Panc1 (cell line): ENCODE measurements around the gene TOGARAM1. TPM values are rescaled to one million over a fixed set of nuclear protein-coding genes. Genes with fewer than 3 reads are reported as not detected.

Experiments
- ATAC-seq: fragments of 200-7000 bp; cut with Tn5 transposase; 2 replicates; pipeline ENCODE4 v1.9.1; 2020; ENCODE audit warnings: mild to moderate bottlenecking, moderate library complexity
- BruUV-seq: library from RNA; stranded (reverse); fragments of 400-500 nt; replicated peaks from 2 replicates; lab custom pipeline; 2021; lab: Mats Ljungman, UMichigan
- CTCF ChIA-PET: fragments of 300-600 bp; sonication (Branson Sonifier 250); formaldehyde crosslinking; loops from one replicate; lab custom pipeline; 2022; ENCODE audit warnings: antibody characterized with exemption; lab: Charles Lee
- POLR2A ChIA-PET: fragments of 300-600 bp; sonication (Branson Sonifier 250); formaldehyde crosslinking; loops from one replicate; lab custom pipeline; 2022; ENCODE audit warnings: antibody characterized with exemption; lab: Charles Lee
- DNase-seq: peaks from one replicate; pipeline ENCODE4 v3.0.0-alpha.2; 2010; ENCODE audit warnings: low read depth, low spot score
- H3K27ac ChIP-seq: 2 replicates; pipeline ENCODE4 v1.5.1; 2011; ENCODE audit warnings: mild to moderate bottlenecking, low read length, inconsistent platforms
- H3K27me3 ChIP-seq: fragments of 200-500 bp; sonication (Bioruptor generic); 2 replicates; pipeline ENCODE4 v1.6.0; 2014; ENCODE audit warnings: low read length, inconsistent platforms; ENCODE audit not compliant: control insufficient read depth, insufficient read depth
- H3K36me3 ChIP-seq: fragments of 200-500 bp; sonication (Bioruptor generic); 2 replicates; pipeline ENCODE4 v1.5.1; 2014; ENCODE audit warnings: inconsistent platforms, mild to moderate bottlenecking, low read length, moderate library complexity; ENCODE audit not compliant: control insufficient read depth, insufficient read depth
- H3K4me1 ChIP-seq: 2 replicates; pipeline ENCODE4 v1.5.1; 2011; ENCODE audit warnings: inconsistent platforms, mild to moderate bottlenecking, low read length, moderate library complexity; ENCODE audit not compliant: control insufficient read depth, insufficient read depth
- H3K4me3 ChIP-seq, 2 experiments: 2 replicates each; pipeline ENCODE4 v1.5.1; 2011 to 2012; ENCODE audit warnings: low read depth in 2 of 2, low read length in 2 of 2, mild to moderate bottlenecking in 2 of 2, inconsistent platforms in 1 of 2, moderate library complexity in 1 of 2
- H3K9me3 ChIP-seq: fragments of 200-500 bp; sonication (Bioruptor generic); 2 replicates; pipeline ENCODE4 v1.5.1; 2014; ENCODE audit warnings: low read depth, mild to moderate bottlenecking, inconsistent platforms, low read length, moderate library complexity; ENCODE audit not compliant: control insufficient read depth, insufficient read depth
- CTCF ChIP-seq: fragments of 450-650 bp; IDR thresholded peaks from 2 replicates; pipeline ENCODE4 v1.5.1; 2017; ENCODE audit warnings: mild to moderate bottlenecking
- POLR2AphosphoS5 ChIP-seq: IDR thresholded peaks from 2 replicates; pipeline ENCODE4 v1.6.1; 2012; ENCODE audit warnings: mild to moderate bottlenecking, low read depth, low read length, moderate library complexity
- REST ChIP-seq, 2 experiments: IDR thresholded peaks; 2 replicates each; pipeline ENCODE4 v1.6.1; 2011 to 2012; ENCODE audit warnings: low read depth in 2 of 2, control low read depth in 1 of 2, low read length in 1 of 2, mild to moderate bottlenecking in 1 of 2, moderate library complexity in 1 of 2; ENCODE audit not compliant: insufficient read depth in 1 of 2
- SIN3A ChIP-seq: IDR thresholded peaks from 2 replicates; pipeline ENCODE4 v1.6.1; 2012; ENCODE audit warnings: low read depth, mild to moderate bottlenecking, low read length, moderate library complexity, borderline replicate concordance; ENCODE audit not compliant: insufficient read depth
- TCF7L2 ChIP-seq: IDR thresholded peaks from 2 replicates; pipeline ENCODE4 v1.6.1; 2011; ENCODE audit warnings: mild to moderate bottlenecking, low read depth, low read length, inconsistent platforms
- in situ Hi-C: cut with HindIII; loops from 2 replicates; pipeline ENCODE4 v1.10.0; 2016; ENCODE audit warnings: low sequenced_read_pairs, low pct_unique_long_range_greater_than_20kb
- intact Hi-C: fragments of 100-400 bp; cut with micrococcal nuclease; formaldehyde crosslinking; loops from one replicate; pipeline ENCODE4 v1.10.0; 2022; ENCODE audit not compliant: unreplicated experiment
- total RNA-seq: library from RNA; stranded (reverse); gene quantifications from one replicate; pipeline ENCODE4 v1.2.1, GENCODE V29; 2021; ENCODE audit not compliant: unreplicated experiment

The TOGARAM1 gene
- total RNA-seq, 1 experiment from 2014 or later: 11.6 TPM

- H3K27ac ChIP-seq: peak within 1 kb of the TSS; percentile 94
- peak; percentile 35 for DNase-seq
- POLR2A ChIA-PET: no interaction called here
- in situ Hi-C loops (no loop called here), intact Hi-C loops (no loop called here)
- TF ChIP-seq TCF7L2 (no peak), CTCF (no peak), POLR2AphosphoS5 (peak; percentile 84), REST (IDR thresholded peaks at IDR 0.05; ENCODE audit: insufficient read depth in 1 of 2, low read depth in 2 of 2, low read length in 1 of 2) (no peak), SIN3A (peak; percentile 58; the same call in 1 of the 2 replicates)
- peaks cover 8% of the 10 kb centered on the region for H3K36me3 ChIP-seq
- H3K27me3 ChIP-seq: no peaks in the 10 kb centered on the region
- no peaks in the 10 kb centered on the region for H3K9me3 ChIP-seq
- peaks cover 8% of the 10 kb centered on the region for H3K4me1 ChIP-seq
- peak within 1 kb of the TSS; percentile 77 to 85 for H3K4me3 ChIP-seq
- peak; percentile 98 for ATAC-seq
- CTCF ChIA-PET: no interaction called here
- no TSS peak for BruUV-seq
Observed at GRCh38 chr14:45083976-45084722, 122.2 kb downstream of the TOGARAM1 start, which contains the start of gene PRPF39. Gene PRPF39 (plus strand): TSS chr14:45084116. CDS start chr14:45095240, 11,124 bp downstream.

- Histone ChIP-seq H3K4me3 (peak overlapping the region; percentile 77 to 85), H3K36me3 (peaks cover 8% of the 10 kb centered on the region), H3K4me1 (peaks cover 8% of the 10 kb centered on the region), H3K9me3 (no peaks in the 10 kb centered on the region), H3K27me3 (no peaks in the 10 kb centered on the region), H3K27ac (peak overlapping the region; percentile 91)
- ATAC-seq: no peak
- intact Hi-C loops: no loop called here
- ChIA-PET CTCF (no interaction called here), POLR2A (no interaction called here)
- BruUV-seq: no TSS peak
- in situ Hi-C loops: no loop called here
- no peak for DNase-seq
- TF ChIP-seq REST (IDR thresholded peaks at IDR 0.05; ENCODE audit: insufficient read depth in 1 of 2, low read depth in 2 of 2, low read length in 1 of 2): no peak
Observed at GRCh38 chr14:45084946-45085346, 123.0 kb downstream of the TOGARAM1 start.
